ENCODE measurements around the gene XPO5. TPM values are rescaled to one million over a fixed set of nuclear protein-coding genes. Genes with fewer than 3 reads are reported as not detected.

XPO5 gene
- total and polyA plus RNA-seq, 2 of the 4 experiments (the other 2 are of a cell fraction): 29.0 to 30.1 TPM

- intact Hi-C loops (cut with micrococcal nuclease): no loop called here
- Histone ChIP-seq H3K9me3 (ENCODE audit: control insufficient read depth, insufficient read depth, low read length) (no peaks in the 10 kb centered on the region), H2BK20ac (ENCODE audit: low read depth, low read length) (no peak overlapping the region), H2AK5ac (ENCODE audit: low read depth, low read length) (no peak overlapping the region), H3K4me2 (ENCODE audit: low read depth, low read length) (no peak overlapping the region), H2BK120ac (ENCODE audit: low read depth, low read length) (no peak overlapping the region), H4K20me1 (ENCODE audit: insufficient read depth, low read length) (no peaks in the 10 kb centered on the region), H3K56ac (ENCODE audit: extremely low read depth, insufficient read depth, low read length) (no peak overlapping the region), H3K36me3 (ENCODE audit: control insufficient read depth, insufficient read depth, low read length) (no peaks in the 10 kb centered on the region), H3K27me3 (ENCODE audit: control insufficient read depth, insufficient read depth, low read length) (peaks cover 3% of the 10 kb centered on the region), H2BK5ac (ENCODE audit: low read depth, low read length, poor library complexity, severe bottlenecking) (no peak overlapping the region), H4K5ac (ENCODE audit: low read depth, low read length) (no peak overlapping the region), H2AK9ac (replicated peaks; ENCODE audit: low read depth, low read length, poor library complexity) (no peak overlapping the region), H2AFZ (replicated peaks; ENCODE audit: low read length, poor library complexity) (peak overlapping the region; percentile 13), H3K79me1 (ENCODE audit: low read depth in 1 of 2, low read length in 2 of 2) (peaks cover 18 to 28% of the 10 kb centered on the region in 2 experiments), H3K9me1 (ENCODE audit: insufficient read depth, low read length) (peaks cover 18% of the 10 kb centered on the region), H3K18ac (ENCODE audit: low read depth, low read length) (no peak overlapping the region), H2BK15ac (ENCODE audit: low read depth, low read length) (no peak overlapping the region), H4K91ac (ENCODE audit: insufficient read depth, low read depth, low read length) (no peak overlapping the region), H3K27ac (ENCODE audit: insufficient read depth, low read length) (no peak overlapping the region), H3K4me3 (ENCODE audit: insufficient read depth, low read depth, low read length) (no peak overlapping the region), H3K4ac (ENCODE audit: low read depth, low read length) (no peak overlapping the region), H3K23ac (ENCODE audit: low read depth, low read length) (no peak overlapping the region), H3K4me1 (ENCODE audit: control insufficient read depth, insufficient read depth, low read length) (peaks cover 5% of the 10 kb centered on the region), H4K8ac (ENCODE audit: low read depth in 2 of 2, low read length in 2 of 2) (no peak overlapping the region), H3K14ac (replicated peaks; ENCODE audit: low read depth, low read length) (no peak overlapping the region), H3K9ac (ENCODE audit: low read depth, low read length) (no peak overlapping the region)
- POLR2A ChIA-PET (ENCODE audit: unreplicated experiment): no interaction called here
- in situ Hi-C loops (cut with MboI; ENCODE audit: low sequenced_read_pairs): no loop called here
- ATAC-seq (ENCODE audit: low read depth) (no peak), DNase-seq (no peak)
- WGBS, 2 experiments (ENCODE audit: extremely low coverage in 2 of 2, insufficient read length in 1 of 2): no CpG with 5 or more reads among the region's 6 CpGs
- TF ChIP-seq MAFK (IDR thresholded peaks at IDR 0.05; ENCODE audit: low read depth, low read length): no peak
- no peak for TF ChIP-seq RAD21 (IDR thresholded peaks at IDR 0.05; ENCODE audit: low read length)
- TF ChIP-seq MXI1 (IDR thresholded peaks at IDR 0.05; ENCODE audit: borderline replicate concordance, low read depth, low read length): no peak
- TF ChIP-seq RFX5 (IDR thresholded peaks at IDR 0.05; ENCODE audit: low read depth, low read length): no peak
- no peak for TF ChIP-seq BHLHE40 (IDR thresholded peaks at IDR 0.05; ENCODE audit: low read depth, low read length)
- TF ChIP-seq ELK1 (IDR thresholded peaks at IDR 0.05; ENCODE audit: borderline replicate concordance, low read depth, low read length): no peak
- TF ChIP-seq CEBPB (IDR thresholded peaks at IDR 0.05; ENCODE audit: low read depth, low read length): no peak
- no peak for TF ChIP-seq CTCF (conservative IDR thresholded peaks at IDR 0.05; ENCODE audit: low read depth, low read length)
- no peak for TF ChIP-seq SMC3 (IDR thresholded peaks at IDR 0.05; ENCODE audit: low read depth, low read length)
- TF ChIP-seq RCOR1 (IDR thresholded peaks at IDR 0.05; ENCODE audit: insufficient replicate concordance, low read length): no peak
- no peak for TF ChIP-seq CHD1 (IDR thresholded peaks at IDR 0.05; ENCODE audit: low read depth, low read length)
- CTCF ChIA-PET: interaction anchor here (1.0 kb wide), 2 partner anchors 21 to 32 kb away, joined by 3 read pairs; no protein-coding TSS in a partner anchor
- BruUV-seq (replicated peaks): no TSS peak
- dilution Hi-C loops (cut with HindIII; ENCODE audit: low sequenced_read_pairs, unreplicated experiment): no loop called here
These were observed 100.3 kb downstream of the XPO5 start for GRCh38 chr6:43475516-43475915.
